Activated CD4-positive, alpha-beta memory T cell treated with anti-CD3 and anti-CD28 coated beads for 36 hours (primary cell): Measurements from ENCODE around the gene B4GALT1. TPM values are rescaled to one million over a fixed set of nuclear protein-coding genes. Genes with fewer than 3 reads are reported as not detected.
A peak's percentile ranks its signal among the peaks of the same experiment; 100 is the strongest.

Experiments
- CTCF ChIA-PET: fragments of 350-600 bp; sonication (Branson Sonifier 250); formaldehyde crosslinking; loops from one replicate; lab custom pipeline; 2021; ENCODE audit warnings: antibody characterized with exemption, inconsistent platforms; lab: Charles Lee
- POLR2A ChIA-PET: fragments of 350-600 bp; sonication (Branson Sonifier 250); formaldehyde crosslinking; loops from one replicate; lab custom pipeline; 2021; ENCODE audit warnings: antibody characterized with exemption; lab: Charles Lee
- DNase-seq: peaks from one replicate; pipeline ENCODE4 v3.0.0-alpha.2; 2020
- H3K27ac Mint-ChIP-seq: one replicate; pipeline ENCODE4 v1.8.0; 2021; ENCODE audit warnings: mixed read lengths
- H3K27me3 Mint-ChIP-seq: one replicate; pipeline ENCODE4 v1.8.0; 2021; ENCODE audit warnings: mixed read lengths
- H3K36me3 Mint-ChIP-seq: one replicate; pipeline ENCODE4 v1.8.0; 2021; ENCODE audit warnings: mixed read lengths
- H3K4me1 Mint-ChIP-seq: one replicate; pipeline ENCODE4 v1.8.0; 2021; ENCODE audit warnings: low read depth, mixed read lengths
- H3K4me3 Mint-ChIP-seq: one replicate; pipeline ENCODE4 v1.8.0; 2021; ENCODE audit warnings: mild to moderate bottlenecking, mixed read lengths
- H3K9me3 Mint-ChIP-seq: one replicate; pipeline ENCODE4 v1.8.0; 2021; ENCODE audit warnings: mixed read lengths
- intact Hi-C: fragments of 100-400 bp; cut with micrococcal nuclease; formaldehyde crosslinking; loops from one replicate; pipeline ENCODE4 v1.15.1; 2023
- total RNA-seq, 2 experiments: library from RNA; stranded (reverse); gene quantifications; one replicate each; pipeline ENCODE4 v1.2.3, GENCODE V29; 2021

B4GALT1 gene
- total RNA-seq = 10 to 100 TPM; 76.6 to 78.0 TPM

- Mint-ChIP-seq H3K9me3 (no peaks in the 10 kb centered on the region), H3K27me3 (no peaks in the 10 kb centered on the region), H3K27ac (peak within 1 kb of the TSS; percentile 97), H3K4me1 (peaks cover 47% of the 10 kb centered on the region), H3K4me3 (peak within 1 kb of the TSS; percentile 95), H3K36me3 (peaks cover 19% of the 10 kb centered on the region)
- DNase-seq = peak; percentile 98
- intact Hi-C loops = loop anchor here (1.0 to 5.0 kb wide), 7 partner anchors 8 to 650 kb away; partner anchors contain the start of genes BAG1, DNAJA1 and UBE2R2
- ChIA-PET CTCF (interaction anchor here (0.6 to 3.4 kb wide), 8 partner anchors 9 to 91 kb away, joined by 3 to 15 read pairs (median 3); partner anchors contain the start of gene SMU1), POLR2A (interaction anchor here (0.6 to 2.3 kb wide), 13 partner anchors 8 to 142 kb away, joined by 3 to 14 read pairs (median 5); partner anchors contain the start of genes BAG1, CHMP5, DNAJA1 and SMU1)
These were observed at the start of gene B4GALT1 for GRCh38 chr9:33167084-33167971. Gene B4GALT1 (minus strand): TSS chr9:33167336. CDS start chr9:33167169, 167 bp downstream.

GRCh38 chr9:33211695-33212393, 44.7 kb upstream of the B4GALT1 start:
- no peak overlapping the region for H3K27ac Mint-ChIP-seq
- POLR2A ChIA-PET = no interaction called here
- H3K36me3 Mint-ChIP-seq = no peaks in the 10 kb centered on the region
- H3K27me3 Mint-ChIP-seq = no peaks in the 10 kb centered on the region
- intact Hi-C loops = no loop called here
- no peaks in the 10 kb centered on the region for H3K9me3 Mint-ChIP-seq
- no peak overlapping the region for H3K4me3 Mint-ChIP-seq
- no peak for DNase-seq
- peaks cover 2% of the 10 kb centered on the region for H3K4me1 Mint-ChIP-seq
- CTCF ChIA-PET = interaction anchor here (1.3 kb wide), 1 partner anchor 14 kb away, joined by 4 read pairs; no protein-coding TSS in a partner anchor

GRCh38 chr9:33210006-33210715, 43.0 kb upstream of the B4GALT1 start:
- POLR2A ChIA-PET = no interaction called here
- no peak for DNase-seq

GRCh38 chr9:33209394-33209793, 42.3 kb upstream of the B4GALT1 start:
- ChIA-PET CTCF (no interaction called here), POLR2A (no interaction called here)
- Mint-ChIP-seq H3K27me3 (no peaks in the 10 kb centered on the region), H3K36me3 (no peaks in the 10 kb centered on the region), H3K4me1 (peaks cover 2% of the 10 kb centered on the region), H3K27ac (no peak overlapping the region), H3K4me3 (no peak overlapping the region), H3K9me3 (no peaks in the 10 kb centered on the region)
- intact Hi-C loops = no loop called here
- no peak for DNase-seq

More at GRCh38 chr9:33210006-33210715, 43.0 kb upstream of the B4GALT1 start:
- intact Hi-C loops = no loop called here
- Mint-ChIP-seq H3K27ac (no peak overlapping the region), H3K4me3 (no peak overlapping the region), H3K36me3 (no peaks in the 10 kb centered on the region), H3K27me3 (no peaks in the 10 kb centered on the region), H3K9me3 (no peaks in the 10 kb centered on the region), H3K4me1 (peaks cover 2% of the 10 kb centered on the region)
- CTCF ChIA-PET = no interaction called here

GRCh38 chr9:33202552-33203201, 35.5 kb upstream of the B4GALT1 start:
- peak; percentile 51 for DNase-seq
- Mint-ChIP-seq H3K27ac (no peak overlapping the region), H3K4me1 (peaks cover 9% of the 10 kb centered on the region), H3K27me3 (no peaks in the 10 kb centered on the region), H3K36me3 (no peaks in the 10 kb centered on the region), H3K4me3 (no peak overlapping the region), H3K9me3 (no peaks in the 10 kb centered on the region)
- ChIA-PET CTCF (interaction anchor here (1.5 kb wide), 1 partner anchor 31 kb away, joined by 3 read pairs; no protein-coding TSS in a partner anchor), POLR2A (no interaction called here)
- intact Hi-C loops = no loop called here

- no peaks in the 10 kb centered on the region for H3K27me3 Mint-ChIP-seq
- CTCF ChIA-PET = interaction anchor here (0.6 to 1.6 kb wide), 4 partner anchors 24 to 172 kb away, joined by 3 to 8 read pairs (median 3); no protein-coding TSS in a partner anchor
- H3K4me3 Mint-ChIP-seq = no peak overlapping the region
- H3K27ac Mint-ChIP-seq = no peak overlapping the region
- POLR2A ChIA-PET = no interaction called here
- intact Hi-C loops = no loop called here
- H3K4me1 Mint-ChIP-seq = peaks cover 9% of the 10 kb centered on the region
- H3K36me3 Mint-ChIP-seq = no peaks in the 10 kb centered on the region
- DNase-seq = no peak
- H3K9me3 Mint-ChIP-seq = no peaks in the 10 kb centered on the region
These were observed 34.9 kb upstream of the B4GALT1 start for GRCh38 chr9:33202018-33202417.

- H3K4me3 Mint-ChIP-seq = no peak overlapping the region
- peaks cover 9% of the 10 kb centered on the region for H3K4me1 Mint-ChIP-seq
- no peak overlapping the region for H3K27ac Mint-ChIP-seq
- H3K36me3 Mint-ChIP-seq = no peaks in the 10 kb centered on the region
- H3K27me3 Mint-ChIP-seq = no peaks in the 10 kb centered on the region
- POLR2A ChIA-PET = no interaction called here
- DNase-seq = no peak
- intact Hi-C loops = no loop called here
- CTCF ChIA-PET = no interaction called here
- H3K9me3 Mint-ChIP-seq = no peaks in the 10 kb centered on the region
These were observed 31.0 kb upstream of the B4GALT1 start for GRCh38 chr9:33198165-33198564.

GRCh38 chr9:33197279-33198152, 30.4 kb upstream of the B4GALT1 start:
- H3K4me3 Mint-ChIP-seq = no peak overlapping the region
- POLR2A ChIA-PET = no interaction called here
- intact Hi-C loops = no loop called here
- H3K27me3 Mint-ChIP-seq = no peaks in the 10 kb centered on the region
- peaks cover 5% of the 10 kb centered on the region for H3K4me1 Mint-ChIP-seq
- no peaks in the 10 kb centered on the region for H3K9me3 Mint-ChIP-seq
- H3K36me3 Mint-ChIP-seq = no peaks in the 10 kb centered on the region
- DNase-seq = no peak
- CTCF ChIA-PET = no interaction called here
- no peak overlapping the region for H3K27ac Mint-ChIP-seq

GRCh38 chr9:33196736-33197135, 29.6 kb upstream of the B4GALT1 start:
- H3K4me3 Mint-ChIP-seq = no peak overlapping the region
- no peaks in the 10 kb centered on the region for H3K9me3 Mint-ChIP-seq
- no peaks in the 10 kb centered on the region for H3K27me3 Mint-ChIP-seq
- no peaks in the 10 kb centered on the region for H3K36me3 Mint-ChIP-seq
- DNase-seq = no peak
- ChIA-PET CTCF (no interaction called here), POLR2A (no interaction called here)
- intact Hi-C loops = no loop called here
- H3K27ac Mint-ChIP-seq = no peak overlapping the region
- H3K4me1 Mint-ChIP-seq = no peaks in the 10 kb centered on the region

GRCh38 chr9:33193818-33194217, 26.7 kb upstream of the B4GALT1 start:
- Mint-ChIP-seq H3K4me1 (no peaks in the 10 kb centered on the region), H3K27ac (no peak overlapping the region), H3K4me3 (no peak overlapping the region), H3K27me3 (no peaks in the 10 kb centered on the region), H3K36me3 (no peaks in the 10 kb centered on the region), H3K9me3 (no peaks in the 10 kb centered on the region)
- no peak for DNase-seq
- intact Hi-C loops = no loop called here
- CTCF ChIA-PET = interaction anchor here (1.2 kb wide), 1 partner anchor 23 kb away, joined by 3 read pairs; no protein-coding TSS in a partner anchor
- POLR2A ChIA-PET = no interaction called here
